HepG2 (cell line): Measurements from ENCODE around the gene TXN2. TPM values are rescaled to one million over a fixed set of nuclear protein-coding genes. Genes with fewer than 3 reads are reported as not detected.

Experiments used
- ARNT2 ChIP-seq: sonication (generic); formaldehyde crosslinking; IDR thresholded peaks from 2 replicates; pipeline ENCODE4 v1.8.0; 2022; ENCODE audit warnings: mild to moderate bottlenecking, low read depth, missing genetic modification reagents, moderate library complexity
- KAT2B ChIP-seq: fragments of 150-350 bp; IDR thresholded peaks from 2 replicates; pipeline ENCODE4 v1.6.1; 2014; ENCODE audit warnings: low read depth, low read length, borderline replicate concordance
- KLF11 ChIP-seq: IDR thresholded peaks from 2 replicates; pipeline ENCODE4 v1.6.1; 2016; ENCODE audit warnings: missing compliant biosample characterization
- NFRKB ChIP-seq: fragments of 450-650 bp; IDR thresholded peaks from 2 replicates; pipeline ENCODE4 v1.6.1; 2017
- PTBP1 ChIP-seq: fragments of 200-400 bp; formaldehyde crosslinking; IDR thresholded peaks from 2 replicates; pipeline ENCODE4 v1.6.1; 2018; ENCODE audit warnings: low read length, low read depth; ENCODE audit not compliant: poor library complexity, severe bottlenecking
- RBM39 ChIP-seq: fragments of 200-400 bp; formaldehyde crosslinking; IDR thresholded peaks from one replicate; pipeline ENCODE4 v1.6.1; 2018; ENCODE audit warnings: antibody characterized with exemption, mild to moderate bottlenecking, low read depth, low read length; ENCODE audit not compliant: poor library complexity, severe bottlenecking
- SMAD9 ChIP-seq: sonication (generic); formaldehyde crosslinking; IDR thresholded peaks from 2 replicates; pipeline ENCODE4 v1.5.1; 2020; ENCODE audit warnings: mild to moderate bottlenecking, missing genetic modification reagents
- SRSF1 ChIP-seq: fragments of 200-400 bp; formaldehyde crosslinking; optimal IDR thresholded peaks from 2 replicates; pipeline ENCODE3; 2017; ENCODE audit warnings: mild to moderate bottlenecking, low read depth, low read length, moderate library complexity
- TRIM24 ChIP-seq: sonication (generic); formaldehyde crosslinking; IDR thresholded peaks from 2 replicates; pipeline ENCODE4 v1.8.0; 2022; ENCODE audit warnings: mild to moderate bottlenecking, missing genetic modification reagents
- ZBTB3 ChIP-seq: sonication (generic); formaldehyde crosslinking; IDR thresholded peaks from 2 replicates; pipeline ENCODE4 v1.4.0; 2020; ENCODE audit warnings: low read depth, mild to moderate bottlenecking, moderate library complexity, missing genetic modification reagents, borderline replicate concordance
- ZNF138 ChIP-seq: sonication (generic); formaldehyde crosslinking; IDR thresholded peaks from 2 replicates; pipeline ENCODE4 v1.5.0; 2020; ENCODE audit warnings: mild to moderate bottlenecking, low read depth, missing genetic modification reagents
- ZNF556 ChIP-seq: sonication (generic); formaldehyde crosslinking; IDR thresholded peaks from 2 replicates; pipeline ENCODE4 v1.4.0; 2020; ENCODE audit warnings: mild to moderate bottlenecking, missing genetic modification reagents, borderline replicate concordance
- ZNF589 ChIP-seq: sonication (generic); formaldehyde crosslinking; conservative IDR thresholded peaks from 2 replicates; pipeline ENCODE4 v1.8.0; 2022; ENCODE audit warnings: mild to moderate bottlenecking, moderate library complexity, missing genetic modification reagents
- ZNF615 ChIP-seq: sonication (generic); formaldehyde crosslinking; IDR thresholded peaks from 2 replicates; pipeline ENCODE4 v1.5.0; 2020; ENCODE audit warnings: mild to moderate bottlenecking, missing genetic modification reagents, borderline replicate concordance
- ZNF660 ChIP-seq: sonication (generic); formaldehyde crosslinking; IDR thresholded peaks from 2 replicates; pipeline ENCODE4 v1.5.1; 2020; ENCODE audit warnings: mild to moderate bottlenecking, low read depth, missing genetic modification reagents, borderline replicate concordance
- polyA plus RNA-seq, 8 experiments: library from polyadenylated mRNA; depleted of rRNA in 3 of 8; stranded (reverse) in 7 of 8; unstranded in 1 of 8; fragments of >200 nt; fragmentation: Illumina TruSeq in 4 of 8; extraction: Trizol in 4 of 8; gene quantifications; 2 replicates each; pipeline versions ENCODE4 v1.2.1 to v1.2.3, GENCODE V29; 2011 to 2016; ENCODE audit warnings: low read depth in 4 of 8, missing spikeins in 1 of 8, mixed read lengths in 1 of 8; ENCODE audit not compliant: insufficient read depth in 1 of 8
- total RNA-seq, 5 experiments: library from RNA; depleted of rRNA; stranded (reverse); fragments of >200 nt; fragmentation: Illumina TruSeq; extraction: Trizol; gene quantifications; 2 replicates each; pipeline ENCODE4 v1.2.3, GENCODE V29; 2016; ENCODE audit warnings: low read depth in 1 of 5
- TF ChIP-seq, protein P1 (sequence below): sonication (generic); formaldehyde crosslinking; conservative IDR thresholded peaks from 2 replicates; pipeline ENCODE4 v1.4.0; 2020; ENCODE audit warnings: missing genetic modification reagents
- TF ChIP-seq, protein P2 (sequence below): sonication (generic); formaldehyde crosslinking; IDR thresholded peaks from 2 replicates; pipeline ENCODE4 v1.5.0; 2020; ENCODE audit warnings: mild to moderate bottlenecking, missing genetic modification reagents
- TF ChIP-seq, protein P3 (sequence below): sonication (generic); formaldehyde crosslinking; IDR thresholded peaks from 2 replicates; pipeline ENCODE4 v1.5.0; 2020; ENCODE audit warnings: missing genetic modification reagents
- TF ChIP-seq, protein P4 (sequence below): sonication (generic); formaldehyde crosslinking; IDR thresholded peaks from 2 replicates; pipeline ENCODE4 v1.4.0; 2020; ENCODE audit warnings: missing genetic modification reagents

The TXN2 gene
- total and polyA plus RNA-seq, 2 of the 13 experiments (the other 11 are each of a cell fraction or from before 2014, with no cell fraction given): 41.4 to 109 TPM

DNA sequence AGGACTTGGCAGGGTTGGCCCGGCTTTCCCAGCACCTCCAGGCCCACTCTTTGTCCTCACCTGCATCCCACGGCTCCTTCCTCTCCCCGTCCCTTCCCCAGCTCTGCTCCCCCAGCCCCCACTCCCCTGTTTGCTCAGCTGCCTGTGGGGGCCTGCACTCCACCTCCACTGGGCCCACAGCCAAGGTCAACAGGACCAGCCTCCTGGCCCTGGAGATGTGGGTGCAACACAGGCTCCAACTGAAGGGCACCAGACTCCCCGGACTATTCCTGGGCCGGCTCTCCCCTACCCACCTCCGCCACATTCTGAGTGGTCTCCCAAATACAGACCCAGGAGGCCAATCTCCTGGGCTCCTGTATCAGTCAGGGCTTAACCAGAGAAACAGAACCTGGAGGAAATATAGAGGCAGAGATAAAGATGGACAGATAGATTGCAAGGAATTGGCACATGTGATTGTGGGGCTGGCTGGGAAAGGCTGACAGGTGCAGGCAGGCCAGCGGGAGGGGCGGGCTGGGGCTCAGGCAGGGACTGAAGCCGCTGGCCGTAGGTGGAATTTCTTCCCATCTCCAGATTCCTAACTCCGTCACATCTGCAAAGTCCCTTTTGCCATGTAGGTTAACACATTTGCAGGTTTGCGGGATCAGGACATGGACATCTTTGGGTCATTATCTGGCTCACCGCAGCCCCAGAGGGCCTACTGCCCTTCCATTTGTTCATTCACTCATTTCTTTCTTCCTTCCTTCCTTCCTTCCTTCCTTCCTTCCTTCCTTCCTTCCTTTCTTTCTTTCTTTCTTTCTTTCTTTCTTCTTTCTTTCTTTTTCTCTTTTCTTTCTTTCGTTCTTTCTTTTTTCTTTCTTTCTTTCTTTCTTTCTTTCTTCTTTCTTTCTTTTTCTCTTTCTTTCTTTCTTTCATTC is 47.9 kb downstream of the TXN2 start (continued):
- TF ChIP-seq ZNF556 (CRISPR knock-in tag) (0 out of 2 replicates have a peak, but pooled peaks have one; percentile 34), ZNF138 (no peak), KAT2B (no peak), TRIM24 (0 out of 2 replicates have a peak, but pooled peaks have one; percentile 36), PTBP1 (no peak), ZNF589 (CRISPR knock-in tag) (0 out of 2 replicates have a peak, but pooled peaks have one; percentile 80), ZNF615 (CRISPR knock-in tag) (no peak), ZNF660 (CRISPR knock-in tag) (no peak), NFRKB (no peak), KLF11 (CRISPR knock-in tag) (no peak), SMAD9 (CRISPR knock-in tag) (no peak), RBM39 (no peak), SRSF1 (peak; percentile 97), ARNT2 (no peak; the same call in 1 of the 2 replicates), ZBTB3 (no peak)
- TF ChIP-seq, protein P1, sequence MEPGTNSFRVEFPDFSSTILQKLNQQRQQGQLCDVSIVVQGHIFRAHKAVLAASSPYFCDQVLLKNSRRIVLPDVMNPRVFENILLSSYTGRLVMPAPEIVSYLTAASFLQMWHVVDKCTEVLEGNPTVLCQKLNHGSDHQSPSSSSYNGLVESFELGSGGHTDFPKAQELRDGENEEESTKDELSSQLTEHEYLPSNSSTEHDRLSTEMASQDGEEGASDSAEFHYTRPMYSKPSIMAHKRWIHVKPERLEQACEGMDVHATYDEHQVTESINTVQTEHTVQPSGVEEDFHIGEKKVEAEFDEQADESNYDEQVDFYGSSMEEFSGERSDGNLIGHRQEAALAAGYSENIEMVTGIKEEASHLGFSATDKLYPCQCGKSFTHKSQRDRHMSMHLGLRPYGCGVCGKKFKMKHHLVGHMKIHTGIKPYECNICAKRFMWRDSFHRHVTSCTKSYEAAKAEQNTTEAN (CRISPR knock-in tag): no peak
- TF ChIP-seq, protein P2, sequence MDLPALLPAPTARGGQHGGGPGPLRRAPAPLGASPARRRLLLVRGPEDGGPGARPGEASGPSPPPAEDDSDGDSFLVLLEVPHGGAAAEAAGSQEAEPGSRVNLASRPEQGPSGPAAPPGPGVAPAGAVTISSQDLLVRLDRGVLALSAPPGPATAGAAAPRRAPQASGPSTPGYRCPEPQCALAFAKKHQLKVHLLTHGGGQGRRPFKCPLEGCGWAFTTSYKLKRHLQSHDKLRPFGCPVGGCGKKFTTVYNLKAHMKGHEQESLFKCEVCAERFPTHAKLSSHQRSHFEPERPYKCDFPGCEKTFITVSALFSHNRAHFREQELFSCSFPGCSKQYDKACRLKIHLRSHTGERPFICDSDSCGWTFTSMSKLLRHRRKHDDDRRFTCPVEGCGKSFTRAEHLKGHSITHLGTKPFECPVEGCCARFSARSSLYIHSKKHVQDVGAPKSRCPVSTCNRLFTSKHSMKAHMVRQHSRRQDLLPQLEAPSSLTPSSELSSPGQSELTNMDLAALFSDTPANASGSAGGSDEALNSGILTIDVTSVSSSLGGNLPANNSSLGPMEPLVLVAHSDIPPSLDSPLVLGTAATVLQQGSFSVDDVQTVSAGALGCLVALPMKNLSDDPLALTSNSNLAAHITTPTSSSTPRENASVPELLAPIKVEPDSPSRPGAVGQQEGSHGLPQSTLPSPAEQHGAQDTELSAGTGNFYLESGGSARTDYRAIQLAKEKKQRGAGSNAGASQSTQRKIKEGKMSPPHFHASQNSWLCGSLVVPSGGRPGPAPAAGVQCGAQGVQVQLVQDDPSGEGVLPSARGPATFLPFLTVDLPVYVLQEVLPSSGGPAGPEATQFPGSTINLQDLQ: no peak
- TF ChIP-seq, protein P3, sequence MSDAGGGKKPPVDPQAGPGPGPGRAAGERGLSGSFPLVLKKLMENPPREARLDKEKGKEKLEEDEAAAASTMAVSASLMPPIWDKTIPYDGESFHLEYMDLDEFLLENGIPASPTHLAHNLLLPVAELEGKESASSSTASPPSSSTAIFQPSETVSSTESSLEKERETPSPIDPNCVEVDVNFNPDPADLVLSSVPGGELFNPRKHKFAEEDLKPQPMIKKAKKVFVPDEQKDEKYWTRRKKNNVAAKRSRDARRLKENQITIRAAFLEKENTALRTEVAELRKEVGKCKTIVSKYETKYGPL: no peak
- TF ChIP-seq, protein P4, sequence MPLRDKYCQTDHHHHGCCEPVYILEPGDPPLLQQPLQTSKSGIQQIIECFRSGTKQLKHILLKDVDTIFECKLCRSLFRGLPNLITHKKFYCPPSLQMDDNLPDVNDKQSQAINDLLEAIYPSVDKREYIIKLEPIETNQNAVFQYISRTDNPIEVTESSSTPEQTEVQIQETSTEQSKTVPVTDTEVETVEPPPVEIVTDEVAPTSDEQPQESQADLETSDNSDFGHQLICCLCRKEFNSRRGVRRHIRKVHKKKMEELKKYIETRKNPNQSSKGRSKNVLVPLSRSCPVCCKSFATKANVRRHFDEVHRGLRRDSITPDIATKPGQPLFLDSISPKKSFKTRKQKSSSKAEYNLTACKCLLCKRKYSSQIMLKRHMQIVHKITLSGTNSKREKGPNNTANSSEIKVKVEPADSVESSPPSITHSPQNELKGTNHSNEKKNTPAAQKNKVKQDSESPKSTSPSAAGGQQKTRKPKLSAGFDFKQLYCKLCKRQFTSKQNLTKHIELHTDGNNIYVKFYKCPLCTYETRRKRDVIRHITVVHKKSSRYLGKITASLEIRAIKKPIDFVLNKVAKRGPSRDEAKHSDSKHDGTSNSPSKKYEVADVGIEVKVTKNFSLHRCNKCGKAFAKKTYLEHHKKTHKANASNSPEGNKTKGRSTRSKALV (CRISPR knock-in tag): no peak
